Astrocyte (in vitro differentiated cells and primary cell): ENCODE measurements around the gene PACSIN1.

Source experiments
- EZH2 ChIP-seq: IDR thresholded peaks from 2 replicates; pipeline ENCODE4 v1.6.1; 2012; ENCODE audit warnings: mild to moderate bottlenecking, low read length, inconsistent platforms; ENCODE audit not compliant: insufficient read depth
- TF ChIP-seq, protein P1 (sequence below): IDR thresholded peaks from 2 replicates; pipeline ENCODE4 v1.5.1; 2011; ENCODE audit warnings: low read depth, mild to moderate bottlenecking, inconsistent platforms, low read length, moderate library complexity; ENCODE audit not compliant: insufficient read depth

DNA sequence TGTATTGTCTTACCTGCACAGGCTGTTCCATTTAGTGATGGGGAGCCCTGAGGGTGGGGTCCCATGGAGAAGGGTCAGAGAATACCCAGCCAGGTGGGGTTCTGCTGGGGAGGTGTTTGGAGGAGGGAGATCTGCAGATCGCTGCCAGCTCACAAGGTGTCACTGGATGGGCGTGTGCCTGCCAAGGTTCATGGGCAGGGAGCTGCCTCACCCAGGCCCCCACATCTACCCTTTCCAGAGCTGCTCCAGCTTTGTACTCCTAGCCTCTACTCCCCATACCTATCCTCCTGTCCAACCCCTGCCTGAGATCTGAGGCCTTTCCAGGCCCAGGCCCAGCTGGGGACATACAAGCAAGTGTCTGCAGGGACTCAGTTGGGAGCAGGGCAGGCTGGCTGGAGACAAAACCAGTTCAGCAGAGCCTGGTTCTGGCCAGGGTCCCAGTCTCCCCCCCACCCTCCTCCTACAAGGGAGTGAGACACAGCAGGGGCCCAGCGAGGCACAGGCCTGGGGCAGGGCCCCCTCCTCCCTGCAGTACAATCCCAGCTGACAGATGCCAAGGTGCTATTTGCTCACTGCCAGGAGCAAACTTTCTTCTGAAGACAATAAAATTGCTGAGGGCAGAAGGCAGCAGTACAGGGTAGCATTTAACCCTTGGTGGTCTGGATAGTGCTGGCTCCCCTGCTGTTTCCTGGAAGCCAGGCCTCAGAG is 70.5 kb downstream of the PACSIN1 start:
- TF ChIP-seq, protein P1, sequence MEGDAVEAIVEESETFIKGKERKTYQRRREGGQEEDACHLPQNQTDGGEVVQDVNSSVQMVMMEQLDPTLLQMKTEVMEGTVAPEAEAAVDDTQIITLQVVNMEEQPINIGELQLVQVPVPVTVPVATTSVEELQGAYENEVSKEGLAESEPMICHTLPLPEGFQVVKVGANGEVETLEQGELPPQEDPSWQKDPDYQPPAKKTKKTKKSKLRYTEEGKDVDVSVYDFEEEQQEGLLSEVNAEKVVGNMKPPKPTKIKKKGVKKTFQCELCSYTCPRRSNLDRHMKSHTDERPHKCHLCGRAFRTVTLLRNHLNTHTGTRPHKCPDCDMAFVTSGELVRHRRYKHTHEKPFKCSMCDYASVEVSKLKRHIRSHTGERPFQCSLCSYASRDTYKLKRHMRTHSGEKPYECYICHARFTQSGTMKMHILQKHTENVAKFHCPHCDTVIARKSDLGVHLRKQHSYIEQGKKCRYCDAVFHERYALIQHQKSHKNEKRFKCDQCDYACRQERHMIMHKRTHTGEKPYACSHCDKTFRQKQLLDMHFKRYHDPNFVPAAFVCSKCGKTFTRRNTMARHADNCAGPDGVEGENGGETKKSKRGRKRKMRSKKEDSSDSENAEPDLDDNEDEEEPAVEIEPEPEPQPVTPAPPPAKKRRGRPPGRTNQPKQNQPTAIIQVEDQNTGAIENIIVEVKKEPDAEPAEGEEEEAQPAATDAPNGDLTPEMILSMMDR = no peak
- no peak for TF ChIP-seq EZH2
